Measurements from ENCODE around the gene MYOM3. TPM values are rescaled to one million over a fixed set of nuclear protein-coding genes. Genes with fewer than 3 reads are reported as not detected.

MYOM3 gene
- total RNA-seq, 1 experiment from 2014 or later: 7.9 TPM

GRCh38 chr1:24122776-24123175 is 10.8 kb upstream of the MYOM3 start:
- DNase-seq (ENCODE audit: low read depth, low spot score) (no peak), ATAC-seq (no peak)
- no peaks in the 10 kb centered on the region for H3K79me2 ChIP-seq (ENCODE audit: insufficient read depth, low read length)
- H3K4me3 ChIP-seq (replicated peaks in 1 of 2; ENCODE audit: low read depth in 1 of 2, low read length in 2 of 2): no peak overlapping the region
- H3K36me3 ChIP-seq (ENCODE audit: control insufficient read depth in 1 of 2, insufficient read depth in 2 of 2, low read length in 2 of 2): no peaks in the 10 kb centered on the region
- no peak overlapping the region for H3K9ac ChIP-seq (ENCODE audit: low read length)
- H3K9me2 ChIP-seq (ENCODE audit: insufficient read depth): no peaks in the 10 kb centered on the region
- no TSS peak for BruUV-seq (replicated peaks)
- H4K20me1 ChIP-seq (ENCODE audit: insufficient read depth): no peaks in the 10 kb centered on the region
- H3K27ac ChIP-seq (ENCODE audit: low read depth, low read length): no peak overlapping the region
- ChIA-PET RAD21 (ENCODE audit: low non-redundant PET in 1 of 2, low total read pairs in 2 of 2, uncharacterized antibody in 2 of 2, unreplicated experiment in 2 of 2) (no interaction called here), POLR2A (no interaction called here), CTCF (no interaction called here)
- H2AFZ ChIP-seq (ENCODE audit: low read depth, low read length, poor library complexity, severe bottlenecking): no peak overlapping the region
- H3K4me2 ChIP-seq (ENCODE audit: low read length): no peak overlapping the region
- TF ChIP-seq POLR2AphosphoS5 (IDR thresholded peaks at IDR 0.05; ENCODE audit: low read depth, low read length): no peak
- TF ChIP-seq ZFX (IDR thresholded peaks at IDR 0.05): no peak
- TF ChIP-seq FOSL1 (IDR thresholded peaks at IDR 0.05; ENCODE audit: low read depth): no peak
- TF ChIP-seq EZH2 (IDR thresholded peaks at IDR 0.05): no peak
- TF ChIP-seq CBX3 (IDR thresholded peaks at IDR 0.05; ENCODE audit: low read depth): no peak
- no peak for TF ChIP-seq CEBPB (IDR thresholded peaks at IDR 0.05; ENCODE audit: low read depth)
- TF ChIP-seq SRF (IDR thresholded peaks at IDR 0.05; ENCODE audit: low read depth): no peak
- no peak for TF ChIP-seq POLR2A (IDR thresholded peaks at IDR 0.05; ENCODE audit: borderline replicate concordance, extremely low read depth, insufficient read depth, insufficient read length)
- no peak for TF ChIP-seq TCF7L2 (IDR thresholded peaks at IDR 0.05; ENCODE audit: borderline replicate concordance, extremely low read depth, insufficient read depth, insufficient read length)
- TF ChIP-seq ATF3 (IDR thresholded peaks at IDR 0.05): no peak
- TF ChIP-seq SIN3A (IDR thresholded peaks at IDR 0.05; ENCODE audit: low read depth): no peak
- no peak for TF ChIP-seq EZH2phosphoT487 (IDR thresholded peaks at IDR 0.05; ENCODE audit: borderline replicate concordance)
- no peak for TF ChIP-seq JUND (IDR thresholded peaks at IDR 0.05)
- TF ChIP-seq ELF1 (IDR thresholded peaks at IDR 0.05; ENCODE audit: borderline replicate concordance, low read depth): no peak
- TF ChIP-seq, protein P1, sequence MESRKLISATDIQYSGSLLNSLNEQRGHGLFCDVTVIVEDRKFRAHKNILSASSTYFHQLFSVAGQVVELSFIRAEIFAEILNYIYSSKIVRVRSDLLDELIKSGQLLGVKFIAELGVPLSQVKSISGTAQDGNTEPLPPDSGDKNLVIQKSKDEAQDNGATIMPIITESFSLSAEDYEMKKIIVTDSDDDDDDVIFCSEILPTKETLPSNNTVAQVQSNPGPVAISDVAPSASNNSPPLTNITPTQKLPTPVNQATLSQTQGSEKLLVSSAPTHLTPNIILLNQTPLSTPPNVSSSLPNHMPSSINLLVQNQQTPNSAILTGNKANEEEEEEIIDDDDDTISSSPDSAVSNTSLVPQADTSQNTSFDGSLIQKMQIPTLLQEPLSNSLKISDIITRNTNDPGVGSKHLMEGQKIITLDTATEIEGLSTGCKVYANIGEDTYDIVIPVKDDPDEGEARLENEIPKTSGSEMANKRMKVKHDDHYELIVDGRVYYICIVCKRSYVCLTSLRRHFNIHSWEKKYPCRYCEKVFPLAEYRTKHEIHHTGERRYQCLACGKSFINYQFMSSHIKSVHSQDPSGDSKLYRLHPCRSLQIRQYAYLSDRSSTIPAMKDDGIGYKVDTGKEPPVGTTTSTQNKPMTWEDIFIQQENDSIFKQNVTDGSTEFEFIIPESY (IDR thresholded peaks at IDR 0.05; ENCODE audit: extremely low read depth, insufficient replicate concordance, low read length): no peak
- TF ChIP-seq, protein P2, sequence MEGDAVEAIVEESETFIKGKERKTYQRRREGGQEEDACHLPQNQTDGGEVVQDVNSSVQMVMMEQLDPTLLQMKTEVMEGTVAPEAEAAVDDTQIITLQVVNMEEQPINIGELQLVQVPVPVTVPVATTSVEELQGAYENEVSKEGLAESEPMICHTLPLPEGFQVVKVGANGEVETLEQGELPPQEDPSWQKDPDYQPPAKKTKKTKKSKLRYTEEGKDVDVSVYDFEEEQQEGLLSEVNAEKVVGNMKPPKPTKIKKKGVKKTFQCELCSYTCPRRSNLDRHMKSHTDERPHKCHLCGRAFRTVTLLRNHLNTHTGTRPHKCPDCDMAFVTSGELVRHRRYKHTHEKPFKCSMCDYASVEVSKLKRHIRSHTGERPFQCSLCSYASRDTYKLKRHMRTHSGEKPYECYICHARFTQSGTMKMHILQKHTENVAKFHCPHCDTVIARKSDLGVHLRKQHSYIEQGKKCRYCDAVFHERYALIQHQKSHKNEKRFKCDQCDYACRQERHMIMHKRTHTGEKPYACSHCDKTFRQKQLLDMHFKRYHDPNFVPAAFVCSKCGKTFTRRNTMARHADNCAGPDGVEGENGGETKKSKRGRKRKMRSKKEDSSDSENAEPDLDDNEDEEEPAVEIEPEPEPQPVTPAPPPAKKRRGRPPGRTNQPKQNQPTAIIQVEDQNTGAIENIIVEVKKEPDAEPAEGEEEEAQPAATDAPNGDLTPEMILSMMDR (IDR thresholded peaks at IDR 0.05 in 2 of 3, conservative IDR thresholded peaks at IDR 0.05 in 1 of 3; ENCODE audit: borderline replicate concordance in 1 of 3, insufficient read depth in 1 of 3, low read depth in 2 of 3, low read length in 2 of 3): no peak
- TF ChIP-seq RAD21 (IDR thresholded peaks at IDR 0.05; ENCODE audit: low read depth): no peak
- H3K27me3 ChIP-seq (ENCODE audit: insufficient read depth, low read length): no peaks in the 10 kb centered on the region
- no peaks in the 10 kb centered on the region for H3K9me3 ChIP-seq (ENCODE audit: control insufficient read depth in 1 of 2, insufficient read depth in 1 of 2, low read depth in 1 of 2, low read length in 2 of 2)
- peaks cover 5 to 8% of the 10 kb centered on the region in 2 experiments; a peak in 3 of 4 replicates for H3K4me1 ChIP-seq (ENCODE audit: control insufficient read depth in 1 of 2, insufficient read depth in 2 of 2, low read length in 2 of 2)
- intact Hi-C loops (cut with micrococcal nuclease): no loop called here
